Measurements from ENCODE around the gene ANAPC2.

ANAPC2 gene

DNA sequence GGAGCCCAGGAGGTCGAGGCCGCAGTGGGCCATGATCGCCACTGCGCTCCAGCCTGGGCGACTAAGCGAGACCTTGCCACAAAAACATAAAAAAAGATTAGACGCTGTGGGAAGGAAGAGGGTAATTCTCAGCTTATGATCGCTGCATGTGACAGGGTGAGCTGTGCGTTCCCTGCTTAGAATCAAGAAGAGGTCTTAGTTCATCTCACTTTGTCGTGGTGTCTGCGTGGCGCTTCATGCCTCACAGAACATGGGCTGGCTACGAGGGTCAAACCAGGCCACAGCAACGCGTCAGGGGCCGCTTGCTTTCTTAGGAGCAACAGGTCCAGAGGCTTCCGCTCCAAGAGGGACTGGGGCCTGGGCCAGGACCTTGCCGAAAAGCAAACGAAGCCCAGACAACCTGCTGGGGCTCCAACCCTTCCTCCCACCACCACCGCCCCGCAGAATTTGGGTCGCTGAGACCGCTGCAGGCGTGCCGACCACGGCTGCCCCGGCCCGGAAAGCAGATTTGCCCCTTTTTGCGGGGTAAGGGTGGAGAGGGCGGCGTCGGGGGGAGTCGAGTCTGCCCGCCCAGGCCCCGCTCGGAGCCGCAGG is 59.4 kb downstream of the ANAPC2 start:
- no peak for DNase-seq (ENCODE audit: low read depth in 3 of 3)

DNA sequence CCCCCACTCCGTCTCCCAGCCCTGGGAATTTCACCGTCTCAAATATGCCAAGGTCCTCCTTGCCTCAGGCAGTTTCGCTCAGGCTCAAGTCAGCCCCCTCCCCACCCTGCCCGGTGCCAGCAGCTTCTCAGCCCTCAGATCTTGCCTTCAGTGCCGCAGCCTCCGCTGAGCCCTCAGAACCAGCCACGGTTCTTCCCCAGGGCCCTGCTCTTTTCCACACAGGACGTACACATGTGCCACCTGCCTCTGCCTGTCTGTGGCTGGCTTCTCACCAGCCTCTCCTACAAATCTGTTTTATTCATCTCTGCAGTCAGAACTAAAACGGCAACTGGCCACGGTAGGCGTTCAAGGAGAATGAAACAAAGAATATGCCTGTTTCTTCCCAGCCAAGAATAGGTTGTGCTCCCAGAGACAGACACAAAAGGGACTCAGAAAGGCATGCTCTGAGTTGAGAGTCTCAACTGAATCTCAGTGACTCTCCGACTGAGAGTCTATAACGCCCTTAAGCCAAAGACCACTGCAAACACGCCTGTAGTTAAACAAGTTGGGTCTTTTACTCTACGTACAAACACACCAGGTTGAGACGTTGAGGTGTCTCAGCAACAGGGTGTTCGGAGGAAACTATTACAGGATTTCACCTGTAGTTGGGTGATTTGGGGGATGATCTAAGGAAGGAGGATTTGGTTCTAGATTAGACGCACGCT is 60.0 kb downstream of the ANAPC2 start:
- DNase-seq (ENCODE audit: low read depth in 3 of 3) = peak in 1 of 3 experiments; percentile 45

GRCh38 chr9:137127301-137128157 is 60.8 kb downstream of the ANAPC2 start:
- DNase-seq (ENCODE audit: low read depth in 3 of 3) = no peak

DNA sequence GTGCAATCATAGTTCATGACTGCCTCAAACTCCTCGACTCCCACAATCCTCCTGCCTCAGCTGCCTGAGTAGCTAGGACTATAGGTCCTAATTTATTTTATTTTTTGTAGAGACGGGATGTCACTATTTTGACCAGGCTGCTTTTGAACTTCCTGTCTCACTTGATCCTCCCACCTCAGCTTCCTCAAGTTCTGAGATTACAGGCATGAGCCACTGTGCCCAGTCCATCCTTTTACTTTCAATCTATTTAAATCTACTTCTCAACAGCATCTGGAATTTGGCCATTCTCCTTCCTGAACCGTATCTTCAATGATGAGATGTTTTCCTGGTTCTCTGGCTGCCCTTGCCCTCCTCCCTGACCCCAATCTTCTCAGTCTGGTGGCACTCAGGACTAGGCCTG is 61.6 kb downstream of the ANAPC2 start:
- no peak for DNase-seq (ENCODE audit: low read depth in 3 of 3)

All from stimulated activated CD4-positive, alpha-beta T cell treated with anti-CD3 and anti-CD28 coated beads, TNF-alpha, amount 100 ng/mL, for 24 hours (primary cell).